H9 (cell line): ENCODE measurements around the gene CYP2W1. TPM values are rescaled to one million over a fixed set of nuclear protein-coding genes. Genes with fewer than 3 reads are reported as not detected.

Experiments used
- DNase-seq: peaks from one replicate; pipeline ENCODE4 v3.0.0-alpha.2; 2017
- H2AFZ ChIP-seq: one replicate; pipeline ENCODE4 v1.6.1; 2013; ENCODE audit warnings: mild to moderate bottlenecking, low read length, control low read depth, moderate library complexity
- H2AK5ac ChIP-seq: 2 replicates; pipeline ENCODE4 v1.6.1; 2013; ENCODE audit warnings: low read length, control low read depth, mixed read lengths; ENCODE audit not compliant: insufficient read length
- H2BK120ac ChIP-seq: one replicate; pipeline ENCODE4 v1.6.1; 2013; ENCODE audit warnings: low read depth, mild to moderate bottlenecking, low read length, control low read depth, inconsistent platforms; ENCODE audit not compliant: poor library complexity, severe bottlenecking
- H2BK12ac ChIP-seq: 2 replicates; pipeline ENCODE4 v1.6.1; 2013; ENCODE audit warnings: low read length, control low read depth, mixed read lengths, low read depth; ENCODE audit not compliant: insufficient read length
- H2BK15ac ChIP-seq: 2 replicates; pipeline ENCODE4 v1.6.1; 2013; ENCODE audit warnings: low read depth, low read length, control low read depth
- H2BK20ac ChIP-seq: one replicate; pipeline ENCODE4 v1.6.1; 2013; ENCODE audit warnings: low read depth, mild to moderate bottlenecking, low read length, control low read depth, inconsistent platforms; ENCODE audit not compliant: poor library complexity, severe bottlenecking
- H2BK5ac ChIP-seq: 2 replicates; pipeline ENCODE4 v1.6.1; 2013; ENCODE audit warnings: low read length, control low read depth, mixed read lengths; ENCODE audit not compliant: insufficient read length
- H3K14ac ChIP-seq: 2 replicates; pipeline ENCODE4 v1.6.1; 2013; ENCODE audit warnings: low read length, control low read depth; ENCODE audit not compliant: insufficient read depth
- H3K18ac ChIP-seq: 2 replicates; pipeline ENCODE4 v1.6.1; 2013; ENCODE audit warnings: low read depth, mild to moderate bottlenecking, mixed read lengths, low read length, control low read depth; ENCODE audit not compliant: insufficient read length
- H3K23ac ChIP-seq: 2 replicates; pipeline ENCODE4 v1.6.1; 2013; ENCODE audit warnings: low read length, control low read depth, mixed read lengths, low read depth; ENCODE audit not compliant: insufficient read length
- H3K23me2 ChIP-seq: 2 replicates; pipeline ENCODE4 v1.6.1; 2013; ENCODE audit warnings: low read depth, mild to moderate bottlenecking, mixed read lengths, low read length, control low read depth; ENCODE audit not compliant: insufficient read length, poor library complexity, severe bottlenecking
- H3K27ac ChIP-seq: 2 replicates; pipeline ENCODE4 v1.5.1; 2013; ENCODE audit warnings: low read length, control low read depth, mixed read lengths, low read depth; ENCODE audit not compliant: insufficient read length
- H3K27me3 ChIP-seq: 2 replicates; pipeline ENCODE4 v1.6.1; 2013; ENCODE audit warnings: low read length, control low read depth, inconsistent platforms; ENCODE audit not compliant: insufficient read depth
- H3K4ac ChIP-seq: 2 replicates; pipeline ENCODE4 v1.6.1; 2013; ENCODE audit warnings: low read depth, mild to moderate bottlenecking, control low read depth, inconsistent platforms, low read length, moderate library complexity
- H3K4me1 ChIP-seq: 2 replicates; pipeline ENCODE4 v1.6.1; 2013; ENCODE audit warnings: low read length, control low read depth, inconsistent platforms; ENCODE audit not compliant: insufficient read depth
- H3K4me2 ChIP-seq: 2 replicates; pipeline ENCODE4 v1.6.1; 2013; ENCODE audit warnings: low read length, control low read depth, mixed read lengths; ENCODE audit not compliant: insufficient read length, insufficient read depth
- H3K56ac ChIP-seq: 2 replicates; pipeline ENCODE4 v1.6.1; 2013; ENCODE audit warnings: low read depth, mild to moderate bottlenecking, mixed read lengths, low read length, control low read depth; ENCODE audit not compliant: insufficient read length
- H3K79me1 ChIP-seq: 2 replicates; pipeline ENCODE4 v1.6.1; 2013; ENCODE audit warnings: low read depth, mild to moderate bottlenecking, moderate library complexity, low read length, control low read depth, inconsistent platforms; ENCODE audit not compliant: insufficient read depth, poor library complexity, severe bottlenecking
- H3K79me2 ChIP-seq: 2 replicates; pipeline ENCODE4 v1.6.1; 2013; ENCODE audit warnings: low read length, control low read depth, inconsistent platforms; ENCODE audit not compliant: insufficient read depth
- H3K9ac ChIP-seq: 2 replicates; pipeline ENCODE4 v1.6.1; 2013; ENCODE audit warnings: low read length, control low read depth, mixed read lengths; ENCODE audit not compliant: insufficient read length; ENCODE audit errors: extremely low read depth
- H3K9me3 ChIP-seq: one replicate; pipeline ENCODE4 v1.6.1; 2013; ENCODE audit warnings: low read depth, low read length, inconsistent platforms; ENCODE audit not compliant: control insufficient read depth
- H3T11ph ChIP-seq: one replicate; pipeline ENCODE4 v1.6.1; 2013; ENCODE audit warnings: mild to moderate bottlenecking, low read length, control low read depth, inconsistent platforms
- H4K20me1 ChIP-seq: one replicate; pipeline ENCODE4 v1.6.1; 2013; ENCODE audit not compliant: control insufficient read depth, insufficient read length, insufficient read depth
- H4K5ac ChIP-seq: 2 replicates; pipeline ENCODE4 v1.6.1; 2013; ENCODE audit warnings: low read depth, mild to moderate bottlenecking, mixed read lengths, low read length, control low read depth; ENCODE audit not compliant: insufficient read length
- H4K8ac ChIP-seq: replicated peaks from 2 replicates; pipeline ENCODE4 v1.6.1; 2013; ENCODE audit warnings: low read length, control low read depth, mixed read lengths, low read depth; ENCODE audit not compliant: insufficient read length
- H4K91ac ChIP-seq: 2 replicates; pipeline ENCODE4 v1.6.1; 2013; ENCODE audit warnings: low read depth, mild to moderate bottlenecking, moderate library complexity, mixed read lengths, low read length, control low read depth; ENCODE audit not compliant: insufficient read length
- H3K27ac Mint-ChIP-seq, 3 experiments: 2 replicates in 2 of 3; 3 replicates in 1 of 3; pipeline ENCODE4 v1.8.0; 2020 to 2021; ENCODE audit warnings: mixed read lengths in 3 of 3, mild to moderate bottlenecking in 1 of 3, moderate library complexity in 1 of 3
- H3K27me3 Mint-ChIP-seq: 2 replicates; pipeline ENCODE4 v1.8.0; 2021; ENCODE audit warnings: low read depth, mild to moderate bottlenecking, moderate library complexity, mixed read lengths
- H3K36me3 Mint-ChIP-seq, 3 experiments: 2 replicates in 2 of 3; 3 replicates in 1 of 3; pipeline ENCODE4 v1.8.0; 2020 to 2021; ENCODE audit warnings: low read depth in 3 of 3, mixed read lengths in 3 of 3; ENCODE audit not compliant: insufficient read depth in 1 of 3
- H3K4me1 Mint-ChIP-seq, 2 experiments: 2 replicates each; pipeline ENCODE4 v1.8.0; 2020; ENCODE audit warnings: mixed read lengths in 2 of 2
- H3K4me3 Mint-ChIP-seq, 2 experiments: 2 replicates in 1 of 2; 3 replicates in 1 of 2; pipeline ENCODE4 v1.8.0; 2020 to 2021; ENCODE audit warnings: mild to moderate bottlenecking in 2 of 2, mixed read lengths in 2 of 2, moderate library complexity in 1 of 2
- H3K9me3 Mint-ChIP-seq, 2 experiments: 2 replicates in 1 of 2; 3 replicates in 1 of 2; pipeline ENCODE4 v1.8.0; 2020; ENCODE audit warnings: mild to moderate bottlenecking in 2 of 2, mixed read lengths in 2 of 2, moderate library complexity in 1 of 2
- CTCF ChIP-seq: fragments of 200-600 bp; sonication (generic); conservative IDR thresholded peaks from 3 replicates; pipeline ENCODE4 v1.8.0; 2021; ENCODE audit warnings: antibody characterized with exemption, mild to moderate bottlenecking
- WGBS: extraction: QIAGEN DNeasy Blood & Tissue Kit; methylation state at CpG from one replicate; pipeline ENCODE4 v1.1.7; 2013; ENCODE audit warnings: missing lambda C conversion rate, low lambda C conversion rate, mixed read lengths; ENCODE audit not compliant: insufficient read length; ENCODE audit errors: extremely low coverage; 5-methylcytosine and 5-hydroxymethylcytosine counted together
- total RNA-seq: library from RNA; stranded (reverse); gene quantifications from 2 replicates; pipeline ENCODE4 v1.2.1, GENCODE V29; 2021

The CYP2W1 gene
- total RNA-seq, 1 experiment from 2014 or later: not detected

DNA sequence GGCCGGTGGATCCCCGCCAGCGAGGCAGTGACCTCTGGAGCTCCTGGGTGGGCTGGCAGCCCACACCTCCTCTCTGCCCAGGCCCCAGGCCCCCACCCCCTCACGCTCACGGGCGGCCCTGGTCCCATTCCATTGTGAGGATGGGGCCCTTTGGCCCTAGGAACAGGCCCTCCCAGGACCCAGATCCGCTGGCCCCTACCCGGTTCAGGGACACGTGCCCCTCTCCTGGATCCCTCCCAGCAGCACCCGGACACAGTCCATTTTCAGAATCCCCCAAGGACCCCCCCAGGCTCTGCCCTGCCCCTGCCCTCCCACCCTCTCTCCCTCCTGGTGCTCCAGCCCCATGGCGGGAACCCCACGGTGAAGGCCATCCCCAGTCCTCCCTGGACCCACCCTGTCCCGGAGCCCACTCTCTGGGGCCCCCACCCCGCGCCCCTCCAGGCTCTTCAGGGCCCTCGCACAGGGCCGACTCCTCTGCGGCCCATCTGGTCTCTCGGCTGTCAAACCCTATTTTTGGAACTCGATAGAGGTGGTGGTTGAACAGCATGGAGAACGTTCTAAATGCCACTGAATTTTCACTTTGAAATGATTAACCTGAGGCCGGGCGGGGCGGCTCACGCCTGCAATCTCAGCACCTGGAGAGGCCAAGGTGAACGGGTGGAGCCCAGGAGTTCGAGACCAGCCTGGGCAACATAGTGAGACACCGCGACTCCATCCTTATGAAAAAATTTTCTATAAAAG, 36.6 kb upstream of the CYP2W1 start:
- no peaks in the 10 kb centered on the region for H3K79me2 ChIP-seq
- no peaks in the 10 kb centered on the region; a peak in 1 of 5 replicates for H3K9me3 Mint-ChIP-seq
- H3K23ac ChIP-seq: no peak overlapping the region
- H3K4me1 Mint-ChIP-seq: peaks cover 7 to 13% of the 10 kb centered on the region in 2 experiments; a peak in 2 of 4 replicates
- no peak overlapping the region for H2AFZ ChIP-seq
- no peak overlapping the region for H2AK5ac ChIP-seq
- no peaks in the 10 kb centered on the region for H3K9me3 ChIP-seq
- no peak overlapping the region for H3K27ac Mint-ChIP-seq
- no CpG with 5 or more reads among the region's 29 CpGs for WGBS
- no peaks in the 10 kb centered on the region for H4K20me1 ChIP-seq
- no peak overlapping the region for H3K4me3 Mint-ChIP-seq
- no peak overlapping the region for H3K9ac ChIP-seq
- no peak for DNase-seq
- H3K4ac ChIP-seq: no peak overlapping the region
- H4K8ac ChIP-seq: no peak overlapping the region
- no peaks in the 10 kb centered on the region; the same call in 1 of the 2 replicates for H3K4me1 ChIP-seq
- no peak overlapping the region for H4K91ac ChIP-seq
- no peak overlapping the region for H2BK5ac ChIP-seq
- H2BK15ac ChIP-seq: no peak overlapping the region
- no peak overlapping the region for H3K27ac ChIP-seq
- no peak overlapping the region for H2BK120ac ChIP-seq
- no peaks in the 10 kb centered on the region for H3K36me3 Mint-ChIP-seq
- H3K79me1 ChIP-seq: no peaks in the 10 kb centered on the region
- no peak overlapping the region for H3K18ac ChIP-seq
- H3K23me2 ChIP-seq: no peaks in the 10 kb centered on the region
- H3K56ac ChIP-seq: no peak overlapping the region
- no peak overlapping the region for H4K5ac ChIP-seq
- no peak for TF ChIP-seq CTCF
- H3K4me2 ChIP-seq: no peak overlapping the region
- no peak overlapping the region for H2BK20ac ChIP-seq
- no peak overlapping the region for H2BK12ac ChIP-seq
- peaks cover 16% of the 10 kb centered on the region for H3K27me3 Mint-ChIP-seq
- H3K27me3 ChIP-seq: no peaks in the 10 kb centered on the region
- no peak overlapping the region for H3T11ph ChIP-seq
- H3K14ac ChIP-seq: no peak overlapping the region
